T follicular helper cell (primary cell): Measurements from ENCODE around the gene GSE1.

Experiments
- DNase-seq: peaks from one replicate; pipeline ENCODE4 v3.0.0-alpha.2; 2020; ENCODE audit warnings: low read depth

The GSE1 gene

GRCh38 chr16:85697431-85697830 is 84.3 kb downstream of the GSE1 start:
- no peak for DNase-seq

GRCh38 chr16:85698459-85698891 is 85.4 kb downstream of the GSE1 start:
- DNase-seq, result no peak

- DNase-seq, result no peak
Observed at GRCh38 chr16:85698935-85699558, 85.9 kb downstream of the GSE1 start.

GRCh38 chr16:85699628-85700027 is 86.5 kb downstream of the GSE1 start:
- no peak for DNase-seq

- no peak for DNase-seq
Observed at GRCh38 chr16:85704011-85704410, 90.9 kb downstream of the GSE1 start.

- no peak for DNase-seq
Observed at GRCh38 chr16:85704900-85705846, 92.1 kb downstream of the GSE1 start.

GRCh38 chr16:85706449-85707034 is 93.4 kb downstream of the GSE1 start:
- no peak for DNase-seq

GRCh38 chr16:85707528-85708095 is 94.5 kb downstream of the GSE1 start:
- no peak for DNase-seq

GRCh38 chr16:85708338-85708737 is 95.2 kb downstream of the GSE1 start:
- no peak for DNase-seq

GRCh38 chr16:85709766-85710585 is 96.9 kb downstream of the GSE1 start:
- DNase-seq, result no peak

GRCh38 chr16:85710732-85711131 is 97.6 kb downstream of the GSE1 start:
- DNase-seq, result no peak

- no peak for DNase-seq
Observed at GRCh38 chr16:85711982-85712587, 99.0 kb downstream of the GSE1 start.

- no peak for DNase-seq
Observed at GRCh38 chr16:85712801-85713200, 99.7 kb downstream of the GSE1 start.

- DNase-seq, result no peak
Observed at GRCh38 chr16:85715169-85716021, 102.3 kb downstream of the GSE1 start.

- no peak for DNase-seq
Observed at GRCh38 chr16:85716022-85716679, 103.0 kb downstream of the GSE1 start.

GRCh38 chr16:85716680-85717038 is 103.5 kb downstream of the GSE1 start:
- DNase-seq, result no peak

- peak; percentile 24 for DNase-seq
Observed at GRCh38 chr16:85717393-85718152, 104.5 kb downstream of the GSE1 start.

- DNase-seq, result no peak
Observed at GRCh38 chr16:85718153-85718477, 105.0 kb downstream of the GSE1 start.

GRCh38 chr16:85718682-85719081 is 105.6 kb downstream of the GSE1 start:
- DNase-seq, result no peak
